SK-N-SH (cell line): Measurements from ENCODE around the gene ZNF502. TPM values are rescaled to one million over a fixed set of nuclear protein-coding genes. Genes with fewer than 3 reads are reported as not detected.
"Not testable (repeated sequence)": the region's sequence is repeated elsewhere in the genome, so short reads cannot be mapped to it uniquely, and the experiment has no call there.

Experiments
- CTCF ChIA-PET: fragments of 300-600, 350-600 bp; formaldehyde crosslinking; extraction: SDS; loops from one replicate; lab custom pipeline; 2021; lab: Yijun Ruan, JAX
- POLR2A ChIA-PET: fragments of 350-600 bp; sonication (Branson Sonifier 250); formaldehyde crosslinking; extraction: SDS; loops from one replicate; lab custom pipeline; 2020; ENCODE audit warnings: antibody characterized with exemption, inconsistent platforms; lab: Yijun Ruan, JAX
- DNase-seq: peaks from one replicate; pipeline ENCODE4 v3.0.0; 2012
- H2AFZ ChIP-seq: fragments of 200-600 bp; sonication (generic); 2 replicates; pipeline ENCODE4 v1.8.1; 2016; ENCODE audit warnings: antibody characterized with exemption, mild to moderate bottlenecking, low read depth
- H3F3A ChIP-seq: fragments of 200-600 bp; sonication (generic); replicated peaks from 2 replicates; pipeline ENCODE3; 2016; ENCODE audit warnings: antibody characterized with exemption, mild to moderate bottlenecking; ENCODE audit not compliant: insufficient read depth
- H3K27ac ChIP-seq, 2 experiments: fragments of 200-500 bp in 1 of 2; fragments of 200-600 bp in 1 of 2; sonication (Bioruptor generic) in 1 of 2; sonication (generic), shearing (Covaris generic) in 1 of 2; 2 replicates each; pipeline versions ENCODE4 v1.5.1 to v1.6.1; 2014 to 2016; ENCODE audit warnings: low read depth in 2 of 2, inconsistent platforms in 1 of 2, low read length in 1 of 2, mild to moderate bottlenecking in 1 of 2, mixed read lengths in 1 of 2
- H3K27me3 ChIP-seq: fragments of 200-600 bp; sonication (generic), shearing (Covaris generic); 2 replicates; pipeline ENCODE4 v1.6.1; 2016; ENCODE audit warnings: mixed run types; ENCODE audit not compliant: insufficient read depth
- H3K36me3 ChIP-seq, 2 experiments: fragments of 200-500 bp in 1 of 2; fragments of 200-600 bp in 1 of 2; sonication (Bioruptor generic) in 1 of 2; sonication (generic) in 1 of 2; replicated peaks in 1 of 2; 2 replicates each; pipeline versions ENCODE3 to v1.5.1; 2014 to 2016; ENCODE audit warnings: low read length in 1 of 2, mild to moderate bottlenecking in 1 of 2; ENCODE audit not compliant: insufficient read depth in 2 of 2, control insufficient read depth in 1 of 2
- H3K4me1 ChIP-seq, 2 experiments: fragments of 200-500 bp in 1 of 2; fragments of 200-600 bp in 1 of 2; sonication (Bioruptor generic) in 1 of 2; sonication (generic), shearing (Covaris generic) in 1 of 2; 2 replicates each; pipeline versions ENCODE4 v1.5.1 to v1.6.1; 2014 to 2016; ENCODE audit warnings: low read depth in 1 of 2, low read length in 1 of 2, mixed run types in 1 of 2; ENCODE audit not compliant: insufficient read depth in 2 of 2, control insufficient read depth in 1 of 2
- H3K4me2 ChIP-seq: fragments of 200-600 bp; sonication (generic), shearing (Covaris generic); 2 replicates; pipeline ENCODE4 v1.6.1; 2017; ENCODE audit warnings: mixed run types
- H3K4me3 ChIP-seq, 2 experiments: fragments of 200-500 bp in 1 of 2; fragments of 200-600 bp in 1 of 2; sonication (Bioruptor generic) in 1 of 2; sonication (generic), shearing (Covaris generic) in 1 of 2; 2 replicates each; pipeline versions ENCODE4 v1.5.1 to v1.8.1; 2014 to 2016; ENCODE audit warnings: low read depth in 2 of 2, inconsistent platforms in 1 of 2, low read length in 1 of 2, mild to moderate bottlenecking in 1 of 2, mixed read lengths in 1 of 2, moderate library complexity in 1 of 2
- H3K79me2 ChIP-seq: fragments of 200-600 bp; sonication (generic); 2 replicates; pipeline ENCODE4 v1.8.1; 2017; ENCODE audit warnings: mild to moderate bottlenecking; ENCODE audit not compliant: insufficient read depth
- H3K9ac ChIP-seq: fragments of 200-600 bp; sonication (generic); 2 replicates; pipeline ENCODE4 v1.6.1; 2017; ENCODE audit warnings: mixed run types
- H3K9me2 ChIP-seq: fragments of 200-600 bp; sonication (generic); 2 replicates; pipeline ENCODE4 v1.6.1; 2017; ENCODE audit warnings: mixed run types
- H3K9me3 ChIP-seq: fragments of 200-600 bp; sonication (generic); 2 replicates; pipeline ENCODE4 v1.6.1; 2017; ENCODE audit warnings: mixed run types, mild to moderate bottlenecking, moderate library complexity
- H4K20me1 ChIP-seq: fragments of 200-600 bp; sonication (generic); 2 replicates; pipeline ENCODE4 v1.6.1; 2017; ENCODE audit warnings: mild to moderate bottlenecking, mixed run types; ENCODE audit not compliant: insufficient read depth
- EZH2phosphoT487 ChIP-seq: fragments of 200-600 bp; sonication (generic); IDR thresholded peaks from 2 replicates; pipeline ENCODE4 v1.6.1; 2017; ENCODE audit warnings: low read depth, mixed run types, mild to moderate bottlenecking, antibody characterized with exemption, moderate library complexity, borderline replicate concordance
- FOSL2 ChIP-seq: IDR thresholded peaks from 2 replicates; pipeline ENCODE4 v1.4.0; 2012; ENCODE audit warnings: low read depth, mild to moderate bottlenecking, moderate library complexity, borderline replicate concordance
- FOXM1 ChIP-seq: IDR thresholded peaks from 2 replicates; pipeline ENCODE4 v1.4.0; 2012; ENCODE audit warnings: low read depth, mild to moderate bottlenecking
- GABPA ChIP-seq: IDR thresholded peaks from 2 replicates; pipeline ENCODE4 v1.4.0; 2012; ENCODE audit warnings: low read depth, mild to moderate bottlenecking
- GATA2 ChIP-seq: sonication (generic); formaldehyde crosslinking; IDR thresholded peaks from 2 replicates; pipeline ENCODE4 v1.5.0; 2020; ENCODE audit warnings: mild to moderate bottlenecking, missing genetic modification reagents
- IRF3 ChIP-seq: fragments of 150-350 bp; IDR thresholded peaks from 2 replicates; pipeline ENCODE4 v1.6.1; 2016; ENCODE audit warnings: mild to moderate bottlenecking, low read depth, low read length
- JUND ChIP-seq: IDR thresholded peaks from 2 replicates; pipeline ENCODE4 v1.4.0; 2012
- MAX ChIP-seq: IDR thresholded peaks from 2 replicates; pipeline ENCODE4 v1.4.0; 2012; ENCODE audit warnings: low read depth
- NFIC ChIP-seq: IDR thresholded peaks from 2 replicates; pipeline ENCODE4 v1.4.0; 2012; ENCODE audit warnings: borderline replicate concordance
- RAD21 ChIP-seq: IDR thresholded peaks from 2 replicates; pipeline ENCODE4 v1.6.1; 2012; ENCODE audit warnings: mild to moderate bottlenecking, low read length
- RCOR1 ChIP-seq: fragments of 150-350 bp; IDR thresholded peaks from 2 replicates; pipeline ENCODE4 v1.6.1; 2017; ENCODE audit warnings: antibody characterized with exemption, low read length
- REST ChIP-seq: IDR thresholded peaks from 2 replicates; pipeline ENCODE4 v1.6.1; 2012; ENCODE audit warnings: mild to moderate bottlenecking, low read depth, low read length, moderate library complexity
- RFX5 ChIP-seq: IDR thresholded peaks from 2 replicates; pipeline ENCODE4 v1.6.1; 2012; ENCODE audit warnings: mild to moderate bottlenecking, improper control_type of control experiment, low read length
- TAF1 ChIP-seq: IDR thresholded peaks from 2 replicates; pipeline ENCODE4 v1.6.1; 2012; ENCODE audit warnings: low read depth, mild to moderate bottlenecking, low read length, moderate library complexity, borderline replicate concordance
- YY1 ChIP-seq: IDR thresholded peaks from 2 replicates; pipeline ENCODE4 v1.4.0; 2012; ENCODE audit warnings: low read depth, mild to moderate bottlenecking
- ZBTB33 ChIP-seq: IDR thresholded peaks from 2 replicates; pipeline ENCODE4 v1.4.0; 2012; ENCODE audit warnings: low read depth, borderline replicate concordance
- WGBS: methylation state at CpG from one replicate; pipeline ENCODE4 v1.1.6; 2017; ENCODE audit warnings: low lambda C conversion rate; 5-methylcytosine and 5-hydroxymethylcytosine counted together
- polyA plus RNA-seq, 3 experiments: library from polyadenylated mRNA; depleted of rRNA; stranded (reverse); fragments of >200 nt; gene quantifications; 2 replicates each; pipeline ENCODE4 v1.2.3, GENCODE V29; 2012

The ZNF502 gene
- polyA plus RNA-seq, 1 of the 3 experiments (the other 2 are of a cell fraction) = 2.1 TPM

GRCh38 chr3:44669760-44670159 is 42.7 kb upstream of the ZNF502 start:
- Histone ChIP-seq H3K27ac (no peak overlapping the region), H3K9me2 (no peaks in the 10 kb centered on the region), H3K9ac (no peak overlapping the region), H2AFZ (no peak overlapping the region), H3K27me3 (no peaks in the 10 kb centered on the region), H3K36me3 (no peaks in the 10 kb centered on the region)
- POLR2A ChIA-PET = no interaction called here
- no peak for DNase-seq
- TF ChIP-seq JUND (no peak), EZH2phosphoT487 (no peak), GABPA (no peak), FOXM1 (no peak), GATA2 (no peak), ZBTB33 (no peak), RFX5 (no peak), YY1 (no peak), MAX (no peak), FOSL2 (no peak), RAD21 (no peak)
- TF ChIP-seq, all 33 proteins: peak for 0
- H3K4me3 ChIP-seq = no peak overlapping the region
- no peaks in the 10 kb centered on the region for H3F3A ChIP-seq
- no peak overlapping the region for H3K4me2 ChIP-seq
- H4K20me1 ChIP-seq = no peaks in the 10 kb centered on the region
- H3K4me1 ChIP-seq = no peaks in the 10 kb centered on the region; a peak in 1 of 4 replicates
- H3K79me2 ChIP-seq = no peaks in the 10 kb centered on the region
- CTCF ChIA-PET = no interaction called here
- 84% methylated on average over 6 of the region's 6 CpGs for WGBS
- H3K9me3 ChIP-seq = 0 out of 2 replicates have a peak, but pooled peaks cover 5% of the 10 kb centered on the region

GRCh38 chr3:44673466-44673865 is 39.0 kb upstream of the ZNF502 start:
- H3K9me2 ChIP-seq, H3K4me3 ChIP-seq, DNase-seq, H3K27me3 ChIP-seq, H3K27ac ChIP-seq, CTCF ChIA-PET, H4K20me1 ChIP-seq, H3K9me3 ChIP-seq, H3K79me2 ChIP-seq, H3K36me3 ChIP-seq, H3K9ac ChIP-seq, H3F3A ChIP-seq, H3K4me1 ChIP-seq, H2AFZ ChIP-seq, H3K4me2 ChIP-seq: not testable (repeated sequence)
- POLR2A ChIA-PET = interaction anchor here (1.5 kb wide), 1 partner anchor 25 kb away, joined by 4 read pairs; the partner anchor contains the start of gene ZNF35
- WGBS = 73% methylated on average over 8 of the region's 8 CpGs

- Histone ChIP-seq H3F3A (no peaks in the 10 kb centered on the region), H2AFZ (no peak overlapping the region), H3K4me1 (peaks cover 0 to 3% of the 10 kb centered on the region in 2 experiments; a peak in 1 of 4 replicates), H3K9ac (no peak overlapping the region), H3K27ac (no peak overlapping the region), H3K4me2 (no peak overlapping the region), H3K9me2 (no peaks in the 10 kb centered on the region), H3K9me3 (no peaks in the 10 kb centered on the region), H3K79me2 (no peaks in the 10 kb centered on the region), H3K4me3 (no peak overlapping the region), H3K36me3 (no peaks in the 10 kb centered on the region), H3K27me3 (no peaks in the 10 kb centered on the region), H4K20me1 (no peaks in the 10 kb centered on the region)
- 18% methylated on average over 2 of the region's 2 CpGs for WGBS
- CTCF ChIA-PET = no interaction called here
- POLR2A ChIA-PET = interaction anchor here (1.5 kb wide), 1 partner anchor 26 kb away, joined by 4 read pairs; the partner anchor contains the start of gene ZNF35
- TF ChIP-seq REST (no peak), TAF1 (no peak), RCOR1 (no peak), YY1 (no peak), IRF3 (no peak), EZH2phosphoT487 (no peak), NFIC (no peak)
- DNase-seq = no peak
Measured at GRCh38 chr3:44674211-44674610, 38.2 kb upstream of the ZNF502 start.
